Neuronal stem cell (in vitro differentiated cells): ENCODE measurements around the gene HDAC4.
A peak's percentile ranks its signal among the peaks of the same experiment; 100 is the strongest.

Experiments
- DNase-seq: peaks from one replicate; pipeline ENCODE4 v3.0.0-alpha.2; 2013; ENCODE audit warnings: low spot score
- H2AFZ ChIP-seq: one replicate; pipeline ENCODE4 v1.6.1; 2013; ENCODE audit warnings: mild to moderate bottlenecking, low read length, inconsistent platforms
- H2AK5ac ChIP-seq: 2 replicates; pipeline ENCODE4 v1.6.1; 2013; ENCODE audit warnings: low read depth, mild to moderate bottlenecking, inconsistent platforms, low read length, moderate library complexity, mixed read lengths
- H2BK120ac ChIP-seq: 2 replicates; pipeline ENCODE4 v1.6.1; 2013; ENCODE audit warnings: low read depth, mild to moderate bottlenecking, inconsistent platforms, low read length, moderate library complexity, mixed read lengths
- H2BK12ac ChIP-seq: one replicate; pipeline ENCODE4 v1.6.1; 2013; ENCODE audit warnings: low read length, inconsistent platforms
- H2BK15ac ChIP-seq: 2 replicates; pipeline ENCODE4 v1.6.1; 2013; ENCODE audit warnings: mild to moderate bottlenecking, low read length, inconsistent platforms, mixed read lengths
- H2BK5ac ChIP-seq: one replicate; pipeline ENCODE4 v1.6.1; 2013; ENCODE audit warnings: inconsistent platforms, mild to moderate bottlenecking, low read length, moderate library complexity
- H3K14ac ChIP-seq: one replicate; pipeline ENCODE4 v1.6.1; 2013; ENCODE audit warnings: low read length, inconsistent platforms
- H3K18ac ChIP-seq: 2 replicates; pipeline ENCODE4 v1.6.1; 2013; ENCODE audit warnings: low read length, inconsistent platforms
- H3K23ac ChIP-seq: 2 replicates; pipeline ENCODE4 v1.6.1; 2013; ENCODE audit warnings: low read depth, mild to moderate bottlenecking, mixed read lengths, low read length, inconsistent platforms; ENCODE audit not compliant: poor library complexity
- H3K27ac ChIP-seq: replicated peaks from 3 replicates; pipeline ENCODE4 v1.5.1; 2013; ENCODE audit warnings: low read length, inconsistent platforms
- H3K27me3 ChIP-seq, 3 experiments: 2 replicates each; pipeline ENCODE4 v1.6.1; 2013; ENCODE audit warnings: low read length in 3 of 3, mild to moderate bottlenecking in 2 of 3, inconsistent platforms in 1 of 3, low read depth in 1 of 3, mixed read lengths in 1 of 3, moderate library complexity in 1 of 3; ENCODE audit not compliant: control insufficient read depth in 3 of 3, insufficient read depth in 3 of 3
- H3K36me3 ChIP-seq, 2 donors: replicated peaks in 1 of 2; 2 replicates each; pipeline ENCODE4 v1.6.1; 2013; ENCODE audit warnings: low read length in 2 of 2; ENCODE audit not compliant: control insufficient read depth in 2 of 2, insufficient read depth in 2 of 2
- H3K4ac ChIP-seq: 2 replicates; pipeline ENCODE4 v1.6.1; 2013; ENCODE audit warnings: inconsistent platforms, mild to moderate bottlenecking, low read length, moderate library complexity
- H3K4me1 ChIP-seq, 2 donors: 1 replicate in 1 of 2; 2 replicates in 1 of 2; pipeline ENCODE4 v1.6.1; 2013; ENCODE audit warnings: low read length in 2 of 2, low read depth in 1 of 2; ENCODE audit not compliant: control insufficient read depth in 2 of 2, insufficient read depth in 1 of 2
- H3K4me2 ChIP-seq: one replicate; pipeline ENCODE4 v1.6.1; 2013; ENCODE audit warnings: mild to moderate bottlenecking, low read length, inconsistent platforms; ENCODE audit not compliant: insufficient read depth, poor library complexity, severe bottlenecking
- H3K4me3 ChIP-seq, 2 donors: 2 replicates each; pipeline ENCODE4 v1.5.1; 2013; ENCODE audit warnings: low read length in 2 of 2, mild to moderate bottlenecking in 2 of 2, inconsistent platforms in 1 of 2, moderate library complexity in 1 of 2
- H3K79me1 ChIP-seq: one replicate; pipeline ENCODE4 v1.6.1; 2013; ENCODE audit warnings: low read depth, mild to moderate bottlenecking, inconsistent platforms, low read length, moderate library complexity
- H3K9ac ChIP-seq: one replicate; pipeline ENCODE4 v1.6.1; 2013; ENCODE audit warnings: mild to moderate bottlenecking, low read depth, low read length, inconsistent platforms; ENCODE audit not compliant: poor library complexity
- H3K9me3 ChIP-seq, 2 donors: replicated peaks in 1 of 2; 2 replicates each; pipeline versions ENCODE3 to v1.6.1; 2013; ENCODE audit warnings: low read length in 2 of 2, mild to moderate bottlenecking in 2 of 2, inconsistent platforms in 1 of 2, low read depth in 1 of 2, mixed read lengths in 1 of 2, moderate library complexity in 1 of 2; ENCODE audit not compliant: control insufficient read depth in 2 of 2, insufficient read depth in 1 of 2
- H4K8ac ChIP-seq: one replicate; pipeline ENCODE4 v1.6.1; 2013; ENCODE audit warnings: low read depth, mild to moderate bottlenecking, inconsistent platforms, low read length, moderate library complexity
- H4K91ac ChIP-seq: one replicate; pipeline ENCODE4 v1.6.1; 2013; ENCODE audit warnings: low read length, low read depth, mild to moderate bottlenecking, inconsistent platforms; ENCODE audit not compliant: poor library complexity
- WGBS, 2 donors: extraction: QIAGEN DNeasy Blood & Tissue Kit; methylation state at CpG; one replicate each; pipeline ENCODE4 v1.1.7; 2013; ENCODE audit warnings: missing lambda C conversion rate in 2 of 2, mixed read lengths in 1 of 2; ENCODE audit not compliant: insufficient read length in 2 of 2, insufficient replicate concordance in 1 of 2; ENCODE audit errors: extremely low coverage in 2 of 2; 5-methylcytosine and 5-hydroxymethylcytosine counted together

HDAC4 gene

GRCh38 chr2:239263669-239264491 lies 136.9 kb downstream of the HDAC4 start:
- H3K79me1 ChIP-seq, result peaks cover 15% of the 10 kb centered on the region
- peaks cover 16 to 23% of the 10 kb centered on the region in 2 donors for H3K4me1 ChIP-seq
- no peak overlapping the region for H3K4me2 ChIP-seq
- H3K4me3 ChIP-seq, result no peak overlapping the region
- no peak overlapping the region for H2BK12ac ChIP-seq
- WGBS, 2 donors, result no CpG with 5 or more reads among the region's 28 CpGs
- no peak overlapping the region for H4K8ac ChIP-seq
- DNase-seq, result no peak
- H3K18ac ChIP-seq, result peak overlapping the region; percentile 62
- H3K23ac ChIP-seq, result no peak overlapping the region
- no peaks in the 10 kb centered on the region for H3K36me3 ChIP-seq
- no peak overlapping the region for H2BK5ac ChIP-seq
- H2BK120ac ChIP-seq, result no peak overlapping the region
- no peak overlapping the region for H2AFZ ChIP-seq
- no peak overlapping the region for H3K9ac ChIP-seq
- no peaks in the 10 kb centered on the region for H3K27me3 ChIP-seq
- H3K27ac ChIP-seq, result no peak overlapping the region
- no peak overlapping the region for H3K4ac ChIP-seq
- H3K14ac ChIP-seq, result no peak overlapping the region
- no peak overlapping the region for H2BK15ac ChIP-seq
- H3K9me3 ChIP-seq, result no peaks in the 10 kb centered on the region
- peak overlapping the region; percentile 51 for H2AK5ac ChIP-seq
- no peak overlapping the region for H4K91ac ChIP-seq

- H2BK120ac ChIP-seq, result no peak overlapping the region
- no peak overlapping the region for H3K23ac ChIP-seq
- peaks cover under 1 to 5% of the 10 kb centered on the region in 2 donors for H3K9me3 ChIP-seq
- H3K4me2 ChIP-seq, result no peak overlapping the region
- no peak overlapping the region for H4K91ac ChIP-seq
- no peak overlapping the region for H2AK5ac ChIP-seq
- no peak overlapping the region for H2BK12ac ChIP-seq
- H3K9ac ChIP-seq, result no peak overlapping the region
- no peak overlapping the region for H4K8ac ChIP-seq
- H2BK5ac ChIP-seq, result no peak overlapping the region
- H3K36me3 ChIP-seq, result no peaks in the 10 kb centered on the region
- no peak overlapping the region for H3K14ac ChIP-seq
- no peak overlapping the region for H3K4me3 ChIP-seq
- H3K27ac ChIP-seq, result no peak overlapping the region
- no CpG with 5 or more reads among the region's 14 CpGs for WGBS, 2 donors
- H3K18ac ChIP-seq, result no peak overlapping the region
- peaks cover 15% of the 10 kb centered on the region for H3K79me1 ChIP-seq
- H2BK15ac ChIP-seq, result no peak overlapping the region
- H3K4me1 ChIP-seq, result peaks cover 16 to 23% of the 10 kb centered on the region in 2 donors
- H2AFZ ChIP-seq, result no peak overlapping the region
- no peak for DNase-seq
- no peaks in the 10 kb centered on the region for H3K27me3 ChIP-seq
- no peak overlapping the region for H3K4ac ChIP-seq
These were observed 137.6 kb downstream of the HDAC4 start for GRCh38 chr2:239263231-239263630.

- Histone ChIP-seq H3K36me3 (no peaks in the 10 kb centered on the region), H2AK5ac (no peak overlapping the region), H2BK15ac (no peak overlapping the region), H3K18ac (no peak overlapping the region), H2BK120ac (no peak overlapping the region), H3K23ac (no peak overlapping the region), H2BK12ac (no peak overlapping the region), H3K9ac (no peak overlapping the region), H3K4me1 (peaks cover 13 to 18% of the 10 kb centered on the region in 2 donors), H2AFZ (no peak overlapping the region), H3K4ac (no peak overlapping the region), H3K9me3 (peaks cover 3 to 11% of the 10 kb centered on the region in 2 donors), H2BK5ac (no peak overlapping the region), H3K14ac (no peak overlapping the region), H4K8ac (no peak overlapping the region), H3K79me1 (peaks cover 15% of the 10 kb centered on the region), H3K27me3 (no peaks in the 10 kb centered on the region), H3K4me2 (no peak overlapping the region), H3K27ac (no peak overlapping the region), H3K4me3 (no peak overlapping the region), H4K91ac (no peak overlapping the region)
- WGBS, 2 donors, result no CpG with 5 or more reads among the region's 23 CpGs
- no peak for DNase-seq
These were observed 138.2 kb downstream of the HDAC4 start for GRCh38 chr2:239262484-239263230.
